AG08396 (cell line): ENCODE results near the gene ARL6IP5.

Experiments used
- DNase-seq: peaks from one replicate; pipeline ENCODE4 v3.0.0; 2012; ENCODE audit warnings: low spot score, mixed read lengths

Gene ARL6IP5

DNA sequence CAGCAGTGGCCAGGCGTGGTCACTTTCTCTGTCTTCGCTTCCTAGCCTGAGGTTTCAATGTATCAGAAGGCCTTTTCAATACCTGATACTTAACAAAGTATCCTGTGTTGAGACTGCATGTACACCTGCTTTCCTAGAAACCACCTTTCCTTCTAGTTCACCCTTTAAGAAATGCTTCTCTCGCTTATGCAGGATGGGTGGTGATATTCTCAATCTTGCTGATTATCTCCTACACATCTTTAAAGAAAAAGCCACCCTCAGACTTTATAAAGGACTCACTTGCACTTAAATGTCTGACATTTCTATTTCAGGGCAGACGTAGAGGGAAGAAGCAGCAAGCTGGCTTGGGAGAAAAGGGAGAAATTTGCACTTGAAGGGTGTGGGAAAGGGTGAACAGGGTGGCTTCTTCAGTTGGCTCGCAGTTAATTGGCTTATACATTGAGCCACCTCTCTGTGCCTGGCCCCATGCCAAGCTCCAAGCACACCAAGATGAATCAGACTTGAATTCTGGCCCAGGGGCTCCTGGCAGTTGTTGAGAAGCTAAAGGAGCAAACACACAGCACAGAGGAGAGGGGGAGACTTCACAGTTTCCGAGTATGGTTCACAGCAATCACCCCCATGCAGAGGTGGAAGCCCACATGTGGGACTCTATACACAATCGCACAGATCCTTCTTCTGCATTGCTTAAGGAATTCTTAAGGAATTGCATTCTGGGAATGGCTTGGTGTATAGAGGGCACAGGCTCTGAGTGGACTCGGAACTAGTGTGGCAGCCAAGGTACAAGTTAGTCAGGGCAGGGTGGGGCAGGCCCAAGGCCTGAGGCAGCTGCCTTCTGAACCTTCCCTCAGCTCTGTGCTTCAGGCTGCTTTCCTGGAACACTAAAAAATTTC is 1.3 kb downstream of the ARL6IP5 start:
- peak; percentile 54 for DNase-seq

DNA sequence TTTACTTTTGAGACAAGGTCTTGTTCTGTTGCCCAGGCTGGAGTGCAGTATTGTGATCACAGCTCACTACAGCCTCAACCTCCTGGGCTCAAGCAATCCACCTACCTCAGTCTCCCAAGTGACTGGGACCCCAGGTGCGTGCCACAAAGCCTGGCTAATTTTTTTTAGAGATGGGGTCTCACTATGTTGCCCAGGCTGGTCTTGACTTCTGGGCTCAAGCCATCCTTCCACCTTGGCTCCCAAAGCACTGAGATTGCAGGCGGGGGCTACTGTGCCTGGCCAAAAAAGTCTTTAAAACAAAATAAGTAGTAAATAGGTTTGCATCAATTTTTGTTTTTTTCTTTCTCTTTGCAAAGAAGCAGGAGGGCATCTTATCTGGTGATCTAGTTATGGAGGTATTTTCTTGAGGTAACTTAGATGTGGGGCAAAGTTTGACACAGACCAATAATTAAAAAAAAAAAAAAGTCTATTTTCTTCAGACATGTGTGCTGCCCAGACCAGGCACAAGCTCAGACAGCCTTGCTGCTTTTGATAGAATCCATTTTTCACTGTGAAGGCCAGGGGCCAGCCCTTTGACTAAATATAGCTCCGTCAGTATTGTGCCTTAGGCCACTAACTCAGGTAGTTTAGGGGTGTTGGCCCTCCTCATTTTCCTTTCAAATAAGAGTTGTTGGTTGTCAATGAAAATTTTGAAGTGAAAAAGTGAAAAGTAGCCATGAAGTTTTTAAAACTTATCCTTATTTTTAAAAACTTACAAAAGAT is 2.5 kb downstream of the ARL6IP5 start:
- DNase-seq: no peak

DNA sequence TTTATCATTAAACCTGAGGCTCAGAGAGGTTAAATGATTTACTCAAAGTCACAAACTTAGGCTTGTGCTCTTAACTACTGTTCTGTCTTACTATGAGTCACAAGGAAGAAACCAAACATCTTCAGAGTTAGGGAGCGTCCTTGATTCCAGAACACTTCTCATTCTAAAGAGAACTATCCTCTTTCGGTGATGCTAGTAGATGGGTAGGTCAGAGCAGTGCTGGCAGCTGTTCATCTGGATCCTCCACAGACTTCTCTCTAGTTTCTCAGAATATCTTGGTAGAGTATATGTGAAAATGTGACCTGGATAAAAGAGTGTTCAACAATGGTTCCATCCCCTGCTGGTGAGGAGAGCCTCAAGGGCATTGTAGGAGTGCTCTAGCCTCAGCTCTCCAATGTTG is 3.3 kb downstream of the ARL6IP5 start:
- DNase-seq: no peak

DNA sequence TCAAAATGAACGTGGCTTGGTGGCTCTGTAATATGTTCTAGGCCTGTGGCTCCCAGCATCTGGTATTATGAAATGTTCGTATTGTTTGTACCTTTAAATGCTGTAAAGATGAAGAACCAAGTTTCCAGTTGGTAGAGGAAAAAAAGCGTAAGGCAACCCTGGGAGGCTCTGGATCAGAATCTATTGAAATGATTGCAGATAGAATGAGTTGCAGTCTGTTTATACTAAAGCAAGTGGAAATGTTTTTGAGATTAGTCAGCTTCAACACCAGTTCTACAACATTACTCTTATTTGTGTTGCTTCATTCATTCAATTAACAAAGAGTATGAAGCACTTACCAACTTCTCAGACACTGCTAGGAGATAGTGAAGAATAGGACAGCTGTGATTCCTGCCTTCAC is 5.3 kb downstream of the ARL6IP5 start:
- DNase-seq: peak; percentile 47

DNA sequence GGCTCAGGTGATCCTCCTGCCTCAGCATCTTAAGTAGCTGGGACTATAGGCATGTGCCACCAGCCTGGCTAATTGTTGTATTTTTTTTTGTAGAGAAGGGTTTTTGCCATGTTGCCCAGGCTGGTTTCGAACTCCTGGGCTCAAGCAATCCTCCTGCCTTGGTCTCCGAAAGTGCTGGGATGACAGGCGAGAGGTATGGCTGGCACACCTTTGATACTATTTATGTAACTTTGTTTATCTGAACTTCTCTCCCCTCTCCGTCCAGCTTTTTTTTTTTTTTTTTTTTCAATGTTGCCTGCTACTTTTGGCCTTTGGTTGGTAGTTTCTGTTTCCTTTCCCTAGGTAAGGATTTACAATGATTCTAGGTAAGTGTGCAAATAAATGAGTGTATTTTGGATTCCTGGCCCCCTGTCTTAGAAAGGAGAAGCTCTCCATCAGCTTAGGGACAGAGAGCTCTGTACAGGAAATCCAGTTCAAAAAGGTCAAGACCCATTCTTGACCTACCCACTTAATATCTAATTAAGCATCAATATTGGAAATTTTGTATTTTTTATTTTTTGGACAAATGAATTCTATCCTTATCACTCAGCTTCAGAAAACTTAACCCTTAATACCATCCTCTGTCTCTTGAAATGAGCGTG is 6.8 kb downstream of the ARL6IP5 start:
- DNase-seq: no peak

DNA sequence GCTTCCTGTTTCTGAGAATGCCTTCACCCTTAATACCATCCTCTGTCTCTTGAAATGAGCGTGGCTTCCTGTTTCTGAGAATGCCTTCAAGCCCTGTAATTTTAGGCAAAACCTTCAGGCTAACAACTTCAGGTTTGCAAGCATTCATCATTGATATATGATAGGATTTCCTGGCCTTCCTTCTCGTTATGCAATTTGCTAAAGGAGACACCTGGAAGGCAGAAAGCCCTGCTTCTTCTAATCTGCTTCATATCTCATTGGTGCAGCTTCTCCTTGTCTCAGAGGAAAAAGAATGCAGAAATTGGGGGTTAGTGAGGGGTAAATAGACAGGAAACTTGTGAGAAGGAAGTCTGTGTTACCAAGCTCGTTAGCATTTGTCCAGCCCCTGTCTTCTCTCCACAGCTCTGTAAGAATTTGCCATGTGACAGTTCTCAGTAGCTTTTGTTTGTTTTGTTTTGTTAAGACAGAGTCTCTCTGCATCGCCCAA is 7.3 kb downstream of the ARL6IP5 start:
- DNase-seq: no peak

DNA sequence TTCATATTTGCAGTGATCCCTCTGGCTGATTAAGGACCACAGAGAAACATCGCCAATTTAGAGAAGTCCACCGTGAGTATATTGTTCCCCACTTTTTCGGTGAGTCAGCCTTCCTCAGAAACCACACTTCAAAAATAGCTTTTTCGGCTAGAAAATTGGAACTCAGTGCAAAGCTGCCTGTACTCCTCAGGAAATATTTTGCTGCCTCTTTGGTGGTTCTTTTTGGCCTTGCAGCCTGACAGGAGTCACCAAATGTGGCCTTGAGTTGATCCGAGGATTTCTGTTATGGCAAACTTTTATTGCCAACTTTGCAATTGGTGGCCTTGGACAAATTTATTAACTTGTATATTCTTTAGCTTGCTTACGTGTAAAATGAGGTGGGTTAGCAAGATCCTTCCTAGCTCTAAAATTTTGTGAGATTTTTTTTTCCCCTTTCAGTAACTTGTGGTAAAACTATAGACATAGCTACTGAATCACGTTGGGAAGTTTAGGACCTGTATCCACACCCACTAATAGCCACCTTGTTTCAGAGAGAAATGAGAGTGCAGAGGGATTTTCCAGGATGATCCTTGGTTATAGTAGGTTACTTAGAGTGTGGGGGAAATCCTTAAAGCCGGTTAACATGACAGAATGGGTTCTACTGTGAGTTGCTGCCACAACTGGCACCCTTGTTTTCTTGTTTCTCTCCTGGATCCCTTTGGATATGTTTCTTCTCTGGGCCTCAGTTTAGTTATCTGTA is 9.9 kb downstream of the ARL6IP5 start:
- peak; percentile 27 for DNase-seq

DNA sequence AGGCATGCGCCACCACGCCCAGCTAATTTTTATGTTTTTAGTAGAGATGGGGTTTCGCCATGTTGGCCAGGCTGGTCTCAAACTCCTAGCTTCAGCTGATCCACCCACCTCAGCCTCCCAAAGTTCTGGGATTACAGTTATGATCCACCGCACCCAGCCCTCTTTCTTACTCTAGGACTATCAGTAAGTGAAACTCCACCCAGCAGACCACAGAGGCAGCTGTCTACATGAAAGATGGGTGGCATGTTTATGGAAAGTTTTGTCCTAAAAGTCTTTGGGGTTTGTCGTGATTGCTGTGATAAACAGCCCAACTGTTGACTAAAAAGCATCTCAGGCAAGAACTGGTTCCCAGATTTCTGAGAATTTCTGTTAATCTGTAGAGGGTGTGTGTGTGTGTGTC is 10.9 kb downstream of the ARL6IP5 start:
- no peak for DNase-seq

DNA sequence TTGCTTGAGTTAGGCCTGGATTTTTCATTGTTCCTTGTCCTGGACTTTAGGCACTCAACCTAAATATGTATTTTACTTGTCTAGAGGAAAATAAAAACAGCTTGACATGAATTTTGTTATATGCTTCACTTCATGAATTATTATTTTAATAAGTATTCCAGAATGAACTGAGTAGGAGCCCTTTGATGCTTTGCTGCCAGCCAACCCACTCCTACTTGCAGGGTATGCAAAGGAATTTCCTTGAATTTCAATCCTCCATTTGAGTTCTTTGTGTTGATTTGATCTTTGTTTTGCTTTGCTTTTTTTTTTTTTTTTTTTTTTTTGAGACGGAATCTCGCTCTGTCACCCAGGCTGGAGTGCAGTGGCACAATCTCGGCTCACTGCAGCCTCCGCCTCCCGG is 11.6 kb downstream of the ARL6IP5 start:
- no peak for DNase-seq

DNA sequence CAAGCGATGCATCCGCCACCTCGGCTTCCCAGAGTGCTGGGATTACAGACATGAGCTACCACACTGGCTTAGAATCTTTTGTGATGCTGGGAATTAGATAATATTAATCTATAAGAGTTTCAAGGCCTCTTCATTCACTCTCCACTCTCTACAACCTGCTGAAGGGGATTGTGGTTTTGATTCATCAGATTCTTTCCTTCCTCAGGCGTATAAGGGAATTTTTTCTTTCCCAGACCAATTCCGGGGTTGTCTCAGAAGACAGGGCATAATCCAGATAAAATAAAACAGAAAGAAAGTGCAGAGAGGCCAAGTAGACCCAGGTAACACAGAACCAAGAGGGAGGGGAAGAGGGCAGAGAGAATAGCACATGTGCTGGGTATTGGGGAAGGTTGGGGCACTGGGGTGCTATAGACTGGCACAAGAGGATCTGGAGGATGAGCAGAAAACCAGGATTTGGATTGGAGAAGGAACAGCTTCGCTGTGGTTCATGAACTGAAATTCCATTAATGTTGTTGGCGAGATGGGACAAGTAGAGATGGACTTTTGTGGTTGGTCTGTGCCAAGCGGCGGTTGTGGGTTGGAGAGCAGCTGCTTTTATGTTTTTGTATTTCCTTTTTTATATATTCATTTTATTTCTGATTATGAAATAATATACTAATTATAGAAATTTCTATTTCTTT is 12.8 kb downstream of the ARL6IP5 start:
- no peak for DNase-seq

DNA sequence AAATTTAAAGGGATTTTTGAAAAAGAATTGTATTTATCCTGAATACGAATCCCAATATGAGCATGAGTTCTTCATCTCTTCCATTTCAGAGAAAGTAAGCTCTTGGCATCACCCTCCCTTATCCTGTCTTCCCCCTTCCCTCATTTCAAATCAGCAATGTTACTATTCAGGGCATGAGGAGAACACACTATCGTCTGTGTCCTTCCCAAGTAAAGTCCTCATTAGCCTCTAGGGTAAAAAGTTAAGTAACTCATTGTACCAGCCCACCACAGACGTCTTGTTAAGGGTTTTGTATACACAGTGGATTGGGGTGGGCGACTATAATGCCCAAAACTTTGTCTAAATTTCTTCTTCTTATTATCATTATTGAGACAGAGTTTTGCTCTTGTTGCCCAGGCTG is 14.8 kb downstream of the ARL6IP5 start:
- no peak for DNase-seq

DNA sequence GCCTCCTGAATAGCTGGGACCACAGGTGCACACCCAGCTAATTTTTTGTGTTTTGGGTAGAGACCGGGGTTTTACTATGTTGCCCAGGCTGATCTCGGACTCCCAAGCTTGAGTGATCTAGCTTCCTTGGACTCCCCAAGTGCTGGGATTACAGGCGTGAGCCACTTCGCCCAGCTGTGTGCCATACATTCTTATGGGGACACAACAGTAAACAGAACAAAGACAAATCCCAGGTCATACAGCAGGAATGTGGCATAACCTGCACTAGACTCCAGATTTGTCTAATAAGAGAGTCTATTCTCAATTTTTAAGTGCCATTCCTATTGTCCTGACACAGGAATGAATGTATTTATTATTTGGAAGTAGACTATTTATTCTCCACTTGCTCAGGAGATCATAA is 17.6 kb downstream of the ARL6IP5 start:
- no peak for DNase-seq

DNA sequence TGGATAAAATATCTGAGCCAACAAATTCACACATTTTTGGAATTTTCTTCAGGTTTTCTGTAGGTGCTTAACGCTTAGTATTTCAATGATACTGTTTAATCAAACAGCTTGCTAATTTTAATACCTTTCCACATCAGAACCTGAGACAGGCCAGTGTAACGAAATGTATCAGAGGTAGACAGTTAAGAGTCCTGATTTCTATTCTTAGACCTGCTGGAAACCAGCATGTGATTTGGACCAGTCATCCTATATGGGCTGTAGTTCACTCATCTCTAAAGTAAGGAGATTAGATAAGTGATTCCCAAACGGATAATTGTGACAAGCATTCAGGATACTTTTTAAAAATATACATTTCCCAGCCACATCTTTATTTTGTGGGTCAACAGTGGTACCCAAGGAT is 18.4 kb downstream of the ARL6IP5 start:
- DNase-seq: no peak

DNA sequence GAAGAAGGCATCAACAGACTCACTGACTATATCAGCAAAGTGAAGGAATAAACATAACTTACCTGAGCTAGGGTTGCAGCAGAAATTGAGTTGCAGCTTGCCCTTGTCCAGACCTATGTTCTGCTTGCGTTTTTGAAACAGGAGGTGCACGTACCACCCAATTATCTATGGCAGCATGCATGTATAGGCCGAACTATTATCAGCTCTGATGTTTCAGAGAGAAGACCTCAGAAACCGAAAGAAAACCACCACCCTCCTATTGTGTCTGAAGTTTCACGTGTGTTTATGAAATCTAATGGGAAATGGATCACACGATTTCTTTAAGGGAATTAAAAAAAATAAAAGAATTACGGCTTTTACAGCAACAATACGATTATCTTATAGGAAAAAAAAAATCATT is 19.8 kb downstream of the ARL6IP5 start:
- DNase-seq: no peak

DNA sequence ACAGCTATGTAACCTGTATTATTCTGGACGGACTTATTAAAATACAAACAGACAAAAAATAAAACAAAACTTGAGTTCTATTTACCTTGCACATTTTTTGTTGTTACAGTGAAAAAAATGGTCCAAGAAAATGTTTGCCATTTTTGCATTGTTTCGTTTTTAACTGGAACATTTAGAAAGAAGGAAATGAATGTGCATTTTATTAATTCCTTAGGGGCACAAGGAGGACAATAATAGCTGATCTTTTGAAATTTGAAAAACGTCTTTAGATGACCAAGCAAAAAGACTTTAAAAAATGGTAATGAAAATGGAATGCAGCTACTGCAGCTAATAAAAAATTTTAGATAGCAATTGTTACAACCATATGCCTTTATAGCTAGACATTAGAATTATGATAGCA is 20.6 kb downstream of the ARL6IP5 start:
- no peak for DNase-seq

DNA sequence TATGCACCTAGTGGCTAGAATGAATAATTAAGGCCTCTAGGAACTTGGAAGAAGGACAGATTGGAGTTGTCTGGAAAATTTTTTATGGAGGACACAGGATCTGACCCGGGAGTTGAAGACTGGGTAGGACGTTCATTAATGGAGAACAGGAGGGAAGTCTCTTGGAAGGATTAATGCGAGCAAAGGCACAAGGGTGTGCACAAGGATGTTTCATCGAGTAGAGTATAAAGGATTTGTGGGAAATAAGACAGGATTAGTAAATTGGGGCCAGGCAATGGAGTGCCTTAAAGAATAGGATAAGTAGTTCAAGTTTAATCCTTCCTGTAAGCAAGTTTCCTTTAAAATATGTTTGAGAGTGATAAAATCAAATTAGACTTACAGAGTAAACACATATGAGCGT is 23.1 kb downstream of the ARL6IP5 start:
- no peak for DNase-seq

DNA sequence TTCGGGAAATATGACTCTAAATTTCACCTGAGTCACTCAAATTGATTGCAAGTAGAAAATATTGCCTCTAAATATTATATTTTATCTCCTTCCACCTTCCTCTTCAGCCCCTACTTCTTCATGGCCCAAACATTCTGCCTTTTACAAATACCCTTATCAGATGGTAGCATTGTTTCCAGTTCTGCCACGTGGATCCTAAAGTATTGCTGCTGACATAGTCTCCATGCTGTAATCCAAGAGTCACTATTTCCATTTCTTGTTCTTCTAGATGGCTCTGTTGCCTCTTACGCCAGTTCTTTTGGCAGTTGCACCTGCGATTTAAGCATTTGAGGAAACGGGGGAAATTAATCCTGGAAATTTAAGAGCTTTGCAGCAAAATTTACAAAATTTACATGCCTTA is 24.1 kb downstream of the ARL6IP5 start:
- no peak for DNase-seq

DNA sequence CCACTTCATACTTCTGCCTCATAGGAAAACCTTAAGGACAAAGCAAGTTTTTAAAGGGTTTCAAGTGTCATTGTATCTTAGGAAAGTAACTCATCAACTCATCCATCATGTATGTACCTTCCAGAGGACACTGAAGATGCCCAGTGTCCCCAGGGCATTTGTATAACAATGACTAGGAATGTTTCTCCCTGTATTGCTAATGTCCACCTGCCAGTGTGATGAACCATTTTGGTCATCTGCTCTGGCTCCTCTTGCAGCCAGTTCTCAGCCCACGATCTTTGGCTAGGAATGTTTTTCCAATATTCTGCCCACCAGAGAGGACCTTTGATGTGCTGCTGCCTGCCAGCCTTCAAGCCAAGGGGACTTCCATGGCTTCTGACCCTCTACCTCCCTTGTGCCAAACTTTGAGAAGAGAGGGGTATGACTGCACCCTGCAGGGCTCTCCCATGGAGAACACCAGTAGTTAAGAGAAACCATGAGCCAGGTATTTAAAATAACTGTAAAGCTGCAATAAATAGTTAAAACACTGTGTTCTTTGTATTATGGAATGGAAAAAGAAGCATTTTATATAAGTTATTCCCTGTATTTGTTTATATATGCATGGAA is 26.3 kb downstream of the ARL6IP5 start:
- DNase-seq: no peak

DNA sequence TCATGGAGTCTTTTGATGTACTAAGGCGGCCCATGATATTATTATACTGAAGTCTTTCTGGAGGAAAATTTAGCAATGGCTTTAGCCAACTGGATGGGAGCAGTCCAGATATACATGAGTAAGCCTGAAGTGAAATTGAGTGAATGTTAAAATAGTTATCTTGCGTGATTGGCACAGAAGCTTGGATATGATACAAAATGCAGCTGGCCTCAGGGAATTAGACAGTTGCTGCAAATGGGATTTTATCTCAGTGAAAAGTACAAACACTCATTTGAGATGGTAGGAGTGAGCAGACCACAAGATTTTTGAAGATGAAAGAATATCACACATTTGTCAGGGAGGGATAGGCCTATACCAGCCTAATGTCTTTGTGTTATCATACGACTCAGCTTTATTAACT is 28.8 kb downstream of the ARL6IP5 start:
- DNase-seq: no peak

DNA sequence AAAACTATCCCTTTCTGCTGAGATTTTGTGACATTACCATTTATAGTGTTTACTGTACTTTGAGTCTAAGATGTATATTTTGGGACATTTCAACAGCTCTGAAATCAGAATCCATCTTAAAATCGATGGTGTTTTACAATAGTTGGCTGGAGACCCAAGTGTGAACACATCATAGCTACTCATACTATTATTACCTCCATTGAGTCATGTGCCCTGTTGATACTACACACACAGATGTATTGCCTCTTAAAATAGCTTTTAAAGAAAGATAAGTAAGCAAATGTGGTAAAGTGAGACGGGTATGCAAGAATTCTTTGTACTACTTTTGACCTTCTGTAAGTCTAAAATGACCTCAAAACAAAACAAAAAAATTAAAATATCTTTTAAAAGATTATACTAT is 31.0 kb downstream of the ARL6IP5 start:
- DNase-seq: no peak

DNA sequence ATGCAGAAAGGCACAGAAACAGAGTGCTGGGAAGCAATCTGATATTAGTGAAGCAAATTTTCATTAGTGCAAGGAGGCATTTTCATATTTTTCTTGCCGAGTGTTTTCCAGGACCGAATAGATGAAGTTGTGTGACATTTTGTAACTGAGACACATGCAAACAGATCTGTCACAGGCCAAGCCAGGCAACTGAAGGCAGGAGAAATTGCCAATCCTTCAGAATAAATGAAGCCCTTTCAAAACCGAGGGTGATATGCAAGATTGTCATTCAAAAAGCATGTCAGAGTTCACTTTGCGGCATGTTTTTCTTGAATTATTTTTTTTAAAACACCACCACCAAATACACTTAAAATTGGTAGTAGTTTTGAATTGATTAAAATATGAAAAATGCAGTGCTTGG is 31.4 kb downstream of the ARL6IP5 start:
- no peak for DNase-seq
